Neural progenitor cell (in vitro differentiated cells): Measurements from ENCODE around the gene RHOC. TPM values are rescaled to one million over a fixed set of nuclear protein-coding genes. Genes with fewer than 3 reads are reported as not detected.
A peak's percentile ranks its signal among the peaks of the same experiment; 100 is the strongest.

ENCODE experiments used
- DNase-seq: peaks from one replicate; pipeline ENCODE4 v3.0.0-alpha.2; 2016; ENCODE audit warnings: low spot score
- H2AFZ ChIP-seq: fragments of 200-600 bp; sonication (generic); replicated peaks from 2 replicates; pipeline ENCODE4 v1.6.1; 2016; ENCODE audit warnings: antibody characterized with exemption
- H3F3A ChIP-seq: fragments of 200-600 bp; sonication (generic); 2 replicates; pipeline ENCODE4 v1.6.1; 2016; ENCODE audit warnings: antibody characterized with exemption, low read depth
- H3K27ac ChIP-seq: fragments of 200-600 bp; sonication (generic); 2 replicates; pipeline ENCODE4 v1.5.1; 2016; ENCODE audit warnings: mild to moderate bottlenecking
- H3K27me3 ChIP-seq: fragments of 200-600 bp; sonication (generic); 2 replicates; pipeline ENCODE4 v1.6.1; 2016; ENCODE audit warnings: mild to moderate bottlenecking, moderate library complexity
- H3K36me3 ChIP-seq: fragments of 200-600 bp; sonication (generic); 2 replicates; pipeline ENCODE4 v1.5.1; 2016
- H3K4me1 ChIP-seq: fragments of 200-600 bp; sonication (generic); 2 replicates; pipeline ENCODE4 v1.6.1; 2016; ENCODE audit warnings: mixed run types
- H3K4me2 ChIP-seq: fragments of 200-600 bp; sonication (generic); 2 replicates; pipeline ENCODE4 v1.6.1; 2016
- H3K4me3 ChIP-seq: fragments of 200-600 bp; sonication (generic); 2 replicates; pipeline ENCODE4 v1.5.1; 2016
- H3K79me2 ChIP-seq: fragments of 200-600 bp; sonication (generic); 2 replicates; pipeline ENCODE4 v1.6.1; 2016; ENCODE audit warnings: low read depth
- H3K9ac ChIP-seq: fragments of 200-600 bp; sonication (generic); 2 replicates; pipeline ENCODE4 v1.6.1; 2016
- H3K9me3 ChIP-seq: fragments of 200-600 bp; sonication (generic); 2 replicates; pipeline ENCODE4 v1.5.1; 2016; ENCODE audit warnings: low read depth
- H4K20me1 ChIP-seq: fragments of 200-600 bp; sonication (generic); 2 replicates; pipeline ENCODE4 v1.6.1; 2016; ENCODE audit warnings: low read depth
- H3K27ac Mint-ChIP-seq: 3 replicates; pipeline ENCODE4 v1.8.0; 2021; ENCODE audit warnings: mixed read lengths
- H3K27me3 Mint-ChIP-seq: 2 replicates; pipeline ENCODE4 v1.8.0; 2022; ENCODE audit warnings: low read depth, mild to moderate bottlenecking, inconsistent platforms, moderate library complexity, mixed read lengths; ENCODE audit not compliant: insufficient read depth
- H3K36me3 Mint-ChIP-seq: 3 replicates; pipeline ENCODE4 v1.8.0; 2021; ENCODE audit warnings: mixed read lengths
- H3K4me1 Mint-ChIP-seq: 3 replicates; pipeline ENCODE4 v1.8.0; 2021; ENCODE audit warnings: mixed read lengths
- H3K4me3 Mint-ChIP-seq: 3 replicates; pipeline ENCODE4 v1.8.0; 2021; ENCODE audit warnings: mild to moderate bottlenecking, moderate library complexity, mixed read lengths
- H3K9me3 Mint-ChIP-seq: 3 replicates; pipeline ENCODE4 v1.8.0; 2020; ENCODE audit warnings: mixed read lengths
- CTCF ChIP-seq: fragments of 200-600 bp; sonication (generic); IDR thresholded peaks from 2 replicates; pipeline ENCODE4 v1.5.1; 2017; ENCODE audit warnings: antibody characterized with exemption, mild to moderate bottlenecking
- EZH2 ChIP-seq: fragments of 200-600 bp; sonication (generic); IDR thresholded peaks from 2 replicates; pipeline ENCODE4 v1.6.1; 2017; ENCODE audit warnings: antibody characterized with exemption, mild to moderate bottlenecking, moderate library complexity
- EZH2phosphoT487 ChIP-seq: fragments of 200-600 bp; sonication (generic); IDR thresholded peaks from 2 replicates; pipeline ENCODE4 v1.6.1; 2017; ENCODE audit warnings: antibody characterized with exemption
- total RNA-seq: library from RNA; depleted of rRNA; stranded (reverse); fragments of >200 nt; gene quantifications from 2 replicates; pipeline ENCODE4 v1.2.3, GENCODE V29; 2015; ENCODE audit warnings: low replicate concordance

RHOC gene
- total RNA-seq, 1 donor from 2014 or later, result 41.8 TPM

GRCh38 chr1:112708489-112708888 lies 1.6 kb upstream of the RHOC start:
- H3K27ac Mint-ChIP-seq, result no peak overlapping the region
- H3K4me1 ChIP-seq, result peaks cover 33% of the 10 kb centered on the region

GRCh38 chr1:112708002-112708448 lies 1.1 kb upstream of the RHOC start:
- H3K27me3 ChIP-seq, result peaks cover 48% of the 10 kb centered on the region
- Mint-ChIP-seq H3K4me3 (peak overlapping the region; percentile 83), H3K27ac (no peak overlapping the region), H3K9me3 (no peaks in the 10 kb centered on the region), H3K27me3 (peaks cover 22% of the 10 kb centered on the region), H3K36me3 (peaks cover 3% of the 10 kb centered on the region), H3K4me1 (peaks cover 45% of the 10 kb centered on the region)
- peaks cover 14% of the 10 kb centered on the region for H3F3A ChIP-seq
- no peak for TF ChIP-seq EZH2
- TF ChIP-seq EZH2phosphoT487, result no peak
- TF ChIP-seq CTCF, result no peak
- H3K4me2 ChIP-seq, result peak overlapping the region; percentile 99
- no peaks in the 10 kb centered on the region for H3K79me2 ChIP-seq
- DNase-seq, result no peak
- peak overlapping the region; percentile 99 for H3K4me3 ChIP-seq
- no peaks in the 10 kb centered on the region for H3K36me3 ChIP-seq
- H4K20me1 ChIP-seq, result peaks cover 21% of the 10 kb centered on the region
- peak overlapping the region; percentile 92 for H2AFZ ChIP-seq
- no peak overlapping the region for H3K9ac ChIP-seq
- no peak overlapping the region for H3K27ac ChIP-seq
- H3K9me3 ChIP-seq, result no peaks in the 10 kb centered on the region
- H3K4me1 ChIP-seq, result peaks cover 33% of the 10 kb centered on the region

More at GRCh38 chr1:112708489-112708888, 1.6 kb upstream of the RHOC start:
- Histone ChIP-seq H3K9me3 (no peaks in the 10 kb centered on the region), H3K27ac (no peak overlapping the region), H2AFZ (no peak overlapping the region), H3K27me3 (peaks cover 52% of the 10 kb centered on the region), H3K4me2 (no peak overlapping the region), H3K79me2 (no peaks in the 10 kb centered on the region), H3K4me3 (no peak overlapping the region), H4K20me1 (peaks cover 22% of the 10 kb centered on the region), H3K36me3 (no peaks in the 10 kb centered on the region), H3F3A (peaks cover 16% of the 10 kb centered on the region), H3K9ac (no peak overlapping the region)
- peaks cover 42% of the 10 kb centered on the region for H3K4me1 Mint-ChIP-seq
- H3K4me3 Mint-ChIP-seq, result peak overlapping the region; percentile 83
- H3K36me3 Mint-ChIP-seq, result peaks cover 4% of the 10 kb centered on the region
- H3K27me3 Mint-ChIP-seq, result peaks cover 23% of the 10 kb centered on the region
- TF ChIP-seq EZH2 (no peak), CTCF (no peak), EZH2phosphoT487 (no peak)
- no peak for DNase-seq
- H3K9me3 Mint-ChIP-seq, result no peaks in the 10 kb centered on the region

DNA sequence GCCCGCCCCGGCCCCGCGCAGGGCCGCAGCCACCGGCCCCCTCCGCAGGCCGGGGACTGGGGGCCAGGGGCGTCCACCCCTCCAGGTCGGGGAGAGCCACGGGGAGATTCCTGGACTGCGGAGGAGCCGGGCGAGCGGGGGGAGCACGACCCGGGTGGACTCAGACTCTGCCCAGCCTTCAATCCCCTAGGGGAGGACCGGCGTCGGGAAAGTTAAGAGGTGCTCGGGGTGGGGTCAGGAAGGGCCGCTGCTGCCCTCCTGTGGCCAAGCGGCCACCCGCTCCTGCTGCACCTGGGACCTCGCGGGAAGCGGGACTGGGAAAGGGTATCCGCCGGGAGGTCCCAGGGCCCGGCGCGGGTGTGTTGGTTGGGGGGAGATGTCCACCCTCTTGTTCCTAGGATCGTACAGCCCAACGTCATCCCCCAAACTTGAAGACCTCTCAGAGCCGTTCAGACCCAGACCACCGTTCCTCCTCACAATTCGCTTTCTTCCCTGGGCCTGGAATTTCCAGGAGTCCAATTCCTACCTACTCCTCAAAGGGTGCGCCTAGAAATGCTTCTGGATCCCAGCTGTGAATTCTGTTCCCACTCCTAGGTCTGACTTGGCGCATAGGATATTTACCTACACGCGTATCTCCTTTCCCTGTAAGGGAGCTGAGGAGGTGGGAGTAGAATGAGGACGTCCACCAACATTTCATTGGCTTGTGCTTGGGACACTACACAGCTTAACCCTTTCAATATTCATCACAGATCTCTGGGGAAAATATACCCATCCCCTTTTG lies 484 bp upstream of the RHOC start:
- Histone ChIP-seq H3K27ac (no peak overlapping the region), H3K27me3 (peaks cover 42% of the 10 kb centered on the region), H3K9ac (no peak overlapping the region), H3K4me1 (peaks cover 33% of the 10 kb centered on the region), H3K4me3 (peak overlapping the region; percentile 99), H3K79me2 (no peaks in the 10 kb centered on the region), H2AFZ (peak overlapping the region; percentile 92), H3K9me3 (no peaks in the 10 kb centered on the region), H3K4me2 (peak overlapping the region; percentile 99), H4K20me1 (peaks cover 21% of the 10 kb centered on the region), H3K36me3 (no peaks in the 10 kb centered on the region), H3F3A (peaks cover 14% of the 10 kb centered on the region)
- Mint-ChIP-seq H3K27ac (peak overlapping the region; percentile 68), H3K9me3 (no peaks in the 10 kb centered on the region), H3K4me1 (peaks cover 50% of the 10 kb centered on the region), H3K4me3 (peak overlapping the region; percentile 83), H3K36me3 (no peaks in the 10 kb centered on the region), H3K27me3 (peaks cover 18% of the 10 kb centered on the region)
- peak; percentile 95 for DNase-seq
- TF ChIP-seq EZH2phosphoT487 (no peak), CTCF (peak; percentile 87), EZH2 (no peak)
